Stimulated activated CD8-positive, alpha-beta memory T cell treated with anti-CD3 and anti-CD28 coated beads, Interleukin-7, amount 100 ng/mL, for 1 hour (primary cell): ENCODE measurements around the gene LYPLAL1.
"Not testable (repeated sequence)": the region's sequence is repeated elsewhere in the genome, so short reads cannot be mapped to it uniquely, and the experiment has no call there.

Experiments
- DNase-seq, 2 donors: peaks; one replicate each; pipeline ENCODE4 v3.0.0-alpha.2; 2020; ENCODE audit warnings: low read depth in 2 of 2

The LYPLAL1 gene

DNA sequence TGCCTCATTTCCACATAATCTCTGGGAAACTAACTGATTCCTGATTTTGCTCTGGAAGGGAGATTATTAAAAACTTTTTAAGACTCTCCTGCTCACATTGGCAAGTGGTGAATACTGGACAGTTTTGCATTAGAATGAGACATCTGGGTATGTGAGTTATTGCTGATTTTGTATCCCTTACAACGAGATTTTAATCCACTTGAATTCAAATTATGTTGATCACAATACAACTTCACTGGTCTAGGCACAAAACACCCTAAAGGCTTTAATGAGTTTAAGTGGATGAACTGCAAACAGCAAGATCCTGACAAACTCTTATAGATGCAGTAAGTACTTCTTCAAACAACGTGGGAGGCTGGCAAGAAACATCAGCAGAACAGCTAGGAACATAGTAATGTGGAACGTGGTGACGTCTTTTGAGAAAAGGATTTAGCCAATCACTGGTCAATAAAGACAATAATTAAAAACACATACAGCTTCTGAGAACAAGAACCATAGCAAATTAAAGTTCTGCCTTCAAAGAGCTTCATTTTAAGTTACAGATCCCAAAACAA, 10.2 kb upstream of the LYPLAL1 start:
- no peak for DNase-seq

DNA sequence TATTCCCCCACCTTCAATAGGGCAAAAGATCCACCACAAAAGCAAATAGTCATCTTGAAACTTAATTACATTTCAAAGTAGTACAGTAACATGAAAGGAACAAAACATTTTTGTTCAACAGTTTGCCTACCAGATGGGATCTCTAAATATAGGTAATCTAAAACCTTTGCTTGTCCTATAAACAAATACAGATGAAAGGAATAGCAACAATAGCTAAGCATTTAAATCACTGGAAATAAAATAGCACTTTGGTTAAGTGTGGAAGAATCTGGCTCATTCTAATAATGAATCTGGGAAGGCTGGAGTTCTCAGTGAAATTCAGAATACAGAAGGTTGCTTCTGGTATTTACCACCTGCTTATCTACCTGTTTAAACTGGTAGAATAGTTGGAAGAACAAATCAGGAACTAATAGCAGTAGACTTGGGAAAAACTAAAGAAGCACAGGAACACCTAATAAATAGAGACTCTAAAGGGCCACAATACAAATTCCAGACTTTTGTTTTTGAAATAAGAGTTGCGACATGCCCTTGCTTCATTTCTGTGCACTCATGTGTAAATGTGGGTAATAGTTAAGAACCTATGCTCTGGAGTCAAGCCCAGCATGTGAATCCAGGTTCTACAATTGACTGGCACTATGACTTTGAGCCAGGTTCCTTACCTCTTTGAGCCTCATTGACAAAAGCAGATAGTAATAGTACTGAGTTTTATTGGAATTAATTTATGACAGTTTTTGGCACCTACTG, 2.3 kb upstream of the LYPLAL1 start:
- DNase-seq = no peak

DNA sequence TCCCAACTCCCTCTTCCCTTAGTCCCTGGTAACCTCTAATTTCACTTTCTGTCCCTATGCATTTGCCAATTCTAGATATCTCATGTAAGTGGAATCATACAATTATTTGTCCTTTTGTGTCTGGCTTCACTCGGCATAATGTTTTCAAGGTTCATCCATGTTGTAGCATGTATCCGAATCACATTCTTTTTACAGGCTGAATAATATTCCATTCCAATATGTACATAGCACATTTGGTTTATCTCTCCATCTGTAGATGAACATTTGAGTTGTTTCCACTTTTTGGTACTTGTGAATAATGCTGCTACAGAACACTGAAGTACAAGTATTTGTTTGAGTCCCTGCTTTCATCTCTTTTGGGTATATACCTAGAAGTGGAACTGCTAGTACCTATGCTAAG, 857 bp upstream of the LYPLAL1 start:
- DNase-seq = no peak

DNA sequence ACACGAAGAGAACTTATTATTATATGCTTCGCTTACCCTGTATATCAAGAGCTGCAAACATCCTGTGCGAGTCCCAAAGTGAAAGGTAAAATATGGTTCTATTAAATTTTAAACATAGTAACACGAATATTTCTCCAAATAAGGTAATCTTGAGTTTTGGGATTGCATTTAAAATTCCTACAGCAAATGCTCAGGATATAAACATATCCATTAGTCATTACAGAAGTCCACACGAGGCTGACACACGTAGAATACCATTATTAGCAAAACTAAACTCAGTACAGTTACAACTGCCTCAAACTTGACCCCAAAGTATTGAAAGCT, 282 bp upstream of the LYPLAL1 start:
- DNase-seq = no peak

DNA sequence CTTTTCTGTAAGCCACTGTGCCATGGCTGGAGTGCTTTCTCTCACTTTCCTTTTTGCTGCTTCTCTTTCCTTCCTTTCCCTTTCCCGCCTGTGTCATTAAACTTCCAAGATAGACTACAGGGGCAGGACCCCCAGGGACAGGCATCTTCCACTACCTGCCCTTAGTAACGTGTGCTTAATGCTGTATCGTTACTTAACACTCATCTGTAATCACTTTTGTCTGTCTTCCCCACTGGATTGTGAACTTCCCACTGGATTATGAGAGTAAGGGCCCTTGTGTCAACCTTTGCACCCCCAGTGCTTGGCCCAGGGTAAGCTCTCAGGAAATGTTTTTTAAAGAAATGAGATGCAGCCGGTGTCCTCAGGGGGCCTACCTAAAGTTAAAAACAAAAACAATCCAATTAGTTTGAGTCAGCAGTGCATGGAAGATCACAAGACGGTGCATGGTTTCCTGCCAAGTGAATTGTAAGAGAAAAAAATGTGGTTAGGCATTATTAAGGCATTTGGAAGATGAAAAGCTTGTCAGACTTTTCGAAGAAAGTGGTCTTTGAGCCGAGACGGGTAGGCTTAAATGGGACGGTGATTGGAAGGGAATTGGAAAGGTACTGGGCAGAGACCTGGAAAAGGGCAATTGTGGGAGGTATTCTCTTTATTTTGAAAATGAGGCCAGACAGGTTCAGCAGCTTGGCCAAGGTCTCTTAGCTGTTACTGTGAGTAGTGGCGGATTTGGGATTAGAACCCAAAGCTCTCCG, 958 bp downstream of the LYPLAL1 start:
- DNase-seq = no peak

DNA sequence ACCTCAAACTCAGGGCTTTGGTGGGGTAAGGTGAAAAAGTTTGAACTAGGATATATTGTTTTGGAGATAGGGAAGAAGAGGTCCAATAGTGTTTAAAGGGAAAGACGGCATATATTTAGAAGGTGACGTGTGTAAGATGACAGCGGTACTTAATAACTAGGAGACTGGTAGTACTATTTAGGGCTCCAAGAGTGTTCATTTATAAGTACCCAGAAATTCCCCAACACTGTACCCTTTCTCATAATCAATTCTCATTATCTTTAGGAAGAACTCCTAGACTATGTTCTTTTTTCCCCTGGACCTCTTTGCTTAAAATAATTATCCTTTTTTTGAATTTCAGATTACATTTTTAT, 1.5 kb downstream of the LYPLAL1 start:
- DNase-seq = no peak

DNA sequence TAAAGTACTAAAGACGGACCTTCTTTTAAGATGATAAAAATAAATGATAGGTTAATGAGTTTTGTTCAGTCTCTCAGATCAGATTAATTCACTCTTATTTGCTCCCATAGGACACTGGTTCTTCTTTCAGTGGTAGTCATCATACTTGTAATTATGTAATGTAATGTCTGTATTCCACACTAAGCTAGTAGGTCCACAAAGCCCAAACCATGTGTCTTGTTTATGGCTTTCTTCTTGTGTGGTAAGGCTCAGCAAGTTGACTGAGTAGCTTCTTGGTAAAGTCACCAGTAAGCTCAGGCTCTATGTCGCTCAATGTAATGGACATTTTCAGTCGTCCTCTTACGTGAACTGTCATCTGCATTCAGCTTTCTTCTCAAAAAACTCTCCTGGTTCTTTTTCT, 2.5 kb downstream of the LYPLAL1 start:
- no peak for DNase-seq

DNA sequence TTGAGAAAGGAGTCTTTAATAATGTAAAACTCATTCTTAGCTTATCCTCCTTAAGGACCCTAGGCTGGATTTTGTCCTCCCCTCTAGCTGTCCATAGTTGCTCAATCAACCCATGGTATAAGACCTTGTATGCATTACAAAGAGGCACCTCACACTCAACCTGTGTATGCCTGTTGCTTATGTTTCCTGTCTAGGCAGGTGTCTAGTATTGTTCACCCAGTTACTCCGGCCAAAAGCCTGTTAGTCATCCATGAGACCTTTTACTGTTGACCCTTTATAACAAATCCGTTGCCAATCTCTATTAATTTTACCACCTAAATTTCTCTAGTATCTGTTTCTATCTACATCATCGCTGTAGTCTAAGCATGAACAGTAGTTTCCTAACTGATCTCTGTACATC, 3.7 kb downstream of the LYPLAL1 start:
- no peak for DNase-seq

DNA sequence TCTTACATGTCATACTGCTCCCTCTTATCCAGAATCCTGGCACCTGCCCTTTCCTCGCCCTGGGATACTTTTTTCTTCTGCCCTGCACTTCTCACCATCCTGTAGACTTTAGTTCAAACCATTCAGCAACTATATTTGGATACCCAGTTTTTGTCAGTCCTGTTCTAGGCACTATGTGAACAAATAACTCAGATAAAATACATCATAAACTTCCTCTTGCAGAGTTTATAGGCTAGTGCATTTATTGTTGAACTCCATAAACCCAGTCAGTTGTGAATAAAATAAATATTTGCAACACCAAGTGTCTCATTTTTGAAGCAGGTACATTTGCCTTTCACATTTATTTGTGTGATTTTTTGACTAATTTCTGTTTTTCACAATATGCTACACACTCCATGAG, 4.3 kb downstream of the LYPLAL1 start:
- no peak for DNase-seq

DNA sequence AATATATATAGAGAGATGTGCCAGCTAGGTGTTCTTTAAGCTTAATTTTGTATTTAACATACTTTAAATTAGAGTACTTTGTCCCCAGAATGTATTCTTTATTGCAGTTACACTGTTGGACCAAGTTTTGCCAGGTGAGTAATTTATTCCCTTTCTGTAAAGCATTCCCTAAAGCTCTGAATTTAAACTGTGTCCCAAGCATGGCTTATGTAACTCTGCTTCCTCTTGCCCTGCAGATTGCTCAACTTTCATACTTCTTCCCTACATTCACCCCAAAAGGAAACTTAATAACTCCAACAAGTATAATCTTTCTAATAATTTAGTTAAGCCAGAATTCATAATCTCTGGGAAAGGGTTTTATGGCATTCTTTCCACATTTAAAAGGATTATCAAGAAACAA, 5.6 kb downstream of the LYPLAL1 start:
- no peak for DNase-seq

DNA sequence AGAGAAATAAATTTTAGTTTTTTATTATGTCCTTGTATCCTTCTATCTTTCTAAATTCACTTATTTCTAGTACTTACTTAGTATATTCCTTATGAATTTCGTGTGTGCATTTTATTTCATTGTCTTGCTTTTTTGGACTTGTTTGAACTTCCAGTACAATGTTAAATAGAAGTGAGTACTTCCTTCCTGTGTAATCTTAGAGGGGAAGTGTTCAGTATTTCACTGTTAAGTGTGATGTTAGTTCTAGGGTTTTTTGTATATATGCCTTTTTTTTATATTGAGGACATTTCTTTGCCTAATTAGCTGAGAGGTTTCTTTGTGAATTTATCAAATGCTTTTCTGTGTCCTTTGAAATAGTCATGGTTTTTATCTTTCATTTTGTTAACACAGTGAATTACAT, 10.7 kb downstream of the LYPLAL1 start:
- no peak for DNase-seq

DNA sequence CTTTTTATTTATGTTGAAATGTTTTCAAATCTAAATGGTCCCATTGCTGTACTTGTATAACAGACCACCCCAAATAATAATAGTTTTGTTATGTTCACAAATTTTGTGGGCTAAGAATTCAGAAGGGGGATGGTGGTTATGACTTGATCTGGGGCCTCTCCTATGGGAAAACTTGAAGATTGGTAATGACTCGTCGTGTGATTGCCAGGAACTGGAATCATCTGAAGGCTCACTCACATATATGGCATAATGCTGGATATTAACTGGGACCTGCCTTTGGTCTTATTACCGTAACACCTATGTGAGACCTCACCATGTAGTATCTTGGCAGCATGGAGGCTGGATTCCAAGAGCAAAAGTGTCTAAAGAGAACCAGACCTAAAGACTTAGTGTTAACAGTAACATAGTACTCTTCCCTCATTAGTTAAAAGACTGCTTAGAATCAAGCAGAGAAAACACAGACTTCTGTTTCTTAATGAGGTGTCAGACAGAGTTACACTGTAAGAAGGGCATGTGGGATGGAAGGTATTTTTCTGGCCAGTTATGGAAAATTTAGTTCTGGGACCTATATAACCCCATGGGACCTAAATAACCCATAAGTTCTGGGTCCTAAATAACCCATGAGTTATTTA, 11.9 kb downstream of the LYPLAL1 start:
- DNase-seq = no peak

DNA sequence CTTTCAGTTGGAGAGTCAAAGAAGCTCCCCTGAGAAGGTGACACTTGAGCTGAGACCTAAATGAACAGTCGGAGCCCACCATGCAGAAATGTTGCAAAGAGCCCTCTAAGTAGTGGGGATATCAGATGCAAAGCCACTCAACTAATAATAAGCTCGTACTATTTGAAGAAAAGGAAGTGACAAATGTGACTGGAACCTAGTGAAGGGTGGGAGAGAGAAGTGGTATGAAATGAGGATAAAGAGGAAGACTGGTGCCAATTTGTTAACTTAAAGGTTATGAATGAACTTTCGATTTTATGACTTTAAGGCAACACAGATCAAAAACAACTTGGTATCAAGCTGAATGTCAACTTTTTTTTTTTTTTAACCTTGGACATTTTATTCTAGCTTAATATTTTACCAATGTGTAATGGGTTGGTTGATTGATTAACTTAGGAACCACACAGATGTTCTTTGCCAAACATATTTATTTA, 14.7 kb downstream of the LYPLAL1 start:
- no peak for DNase-seq

DNA sequence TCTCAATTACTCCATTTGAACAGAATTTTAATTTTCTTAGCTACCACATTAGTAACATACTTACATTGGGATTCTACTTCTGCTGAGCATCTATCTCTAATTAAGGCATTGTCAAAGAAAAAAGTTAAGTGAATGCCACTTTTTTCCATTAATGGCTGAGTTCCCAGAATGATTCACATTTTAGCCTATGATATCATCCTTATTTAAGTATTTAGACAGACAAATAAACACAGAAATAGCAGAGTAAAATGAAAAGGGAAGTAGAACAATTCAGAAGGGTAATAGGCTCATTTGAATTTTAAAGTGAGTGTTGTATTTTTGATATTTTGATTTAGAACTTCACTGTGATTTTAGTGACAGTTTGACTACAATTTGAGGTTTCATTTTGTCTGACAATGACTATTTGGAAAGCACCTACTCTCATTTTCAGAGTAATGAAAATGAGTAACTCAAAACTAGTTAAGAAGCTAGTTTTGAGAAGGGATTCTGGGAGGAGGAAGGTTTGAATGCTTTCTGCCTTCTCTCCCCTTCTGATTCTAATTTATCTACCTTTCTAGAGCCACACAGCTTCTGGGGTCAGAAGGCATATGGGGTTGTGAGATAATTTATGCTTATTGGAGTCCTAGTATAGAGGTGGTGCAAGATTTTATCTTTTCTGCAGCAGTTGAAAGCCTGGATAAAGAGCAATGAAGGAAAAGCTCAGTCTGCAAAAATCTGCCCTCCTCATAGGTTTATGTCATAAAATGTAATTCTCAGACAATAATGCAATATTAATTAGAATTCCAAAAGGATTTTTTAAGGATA, 15.5 kb downstream of the LYPLAL1 start:
- no peak for DNase-seq

DNA sequence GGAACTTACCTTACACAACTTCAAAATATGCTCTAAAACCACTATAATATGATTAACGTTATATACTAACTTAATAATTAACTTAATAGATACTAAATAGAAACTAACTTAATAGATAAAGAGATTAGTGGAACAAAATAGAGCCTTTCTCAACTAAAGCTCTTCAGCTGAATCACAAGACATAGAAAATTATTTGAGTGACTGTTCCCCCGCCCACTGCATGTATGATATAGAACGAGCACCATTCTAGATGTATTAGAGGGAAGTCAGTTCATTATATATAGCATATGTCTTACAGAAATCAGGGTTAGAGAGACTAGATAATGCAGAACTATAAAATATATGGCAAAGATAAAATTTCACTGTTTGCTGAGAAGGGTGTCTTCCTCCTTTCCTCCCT, 16.3 kb downstream of the LYPLAL1 start:
- DNase-seq = no peak

DNA sequence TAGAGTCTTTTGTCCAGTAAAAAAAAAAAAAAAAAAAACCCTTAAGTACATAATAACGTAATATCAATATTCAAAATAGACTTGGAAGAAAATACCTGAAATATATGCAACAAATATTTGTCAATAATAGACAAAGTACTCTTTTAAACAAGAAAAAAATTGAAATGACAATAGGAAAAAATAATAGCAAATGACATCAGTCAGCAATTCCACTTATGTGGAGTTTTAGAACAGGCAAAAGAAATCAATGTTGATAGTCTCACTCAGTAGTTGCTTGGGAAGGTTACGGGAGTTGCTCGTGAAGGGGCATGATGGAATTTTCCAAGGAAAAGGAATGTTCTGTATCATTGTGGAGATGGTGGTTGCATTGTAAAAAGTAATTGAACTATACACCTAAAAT, 16.9 kb downstream of the LYPLAL1 start:
- DNase-seq = no peak

DNA sequence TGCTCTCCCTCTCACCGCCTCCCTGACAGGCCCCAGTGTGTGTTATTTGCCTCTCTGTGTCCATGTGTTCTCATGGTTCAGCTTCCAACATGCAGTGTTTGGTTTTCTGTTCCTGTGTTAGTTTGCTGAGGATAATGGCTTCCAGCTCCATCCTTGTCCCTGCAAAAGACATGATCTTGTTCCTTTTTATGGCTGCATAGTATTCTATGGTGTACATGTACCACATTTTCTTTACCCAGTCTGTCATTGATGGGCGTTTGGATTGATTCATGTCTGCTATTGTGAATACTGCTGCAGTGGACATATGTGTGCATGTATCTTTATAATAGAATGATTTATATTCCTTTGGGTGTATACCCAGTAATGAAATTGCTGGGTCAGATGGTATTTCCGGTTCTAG, 22.2 kb downstream of the LYPLAL1 start:
- DNase-seq = not testable (repeated sequence)

DNA sequence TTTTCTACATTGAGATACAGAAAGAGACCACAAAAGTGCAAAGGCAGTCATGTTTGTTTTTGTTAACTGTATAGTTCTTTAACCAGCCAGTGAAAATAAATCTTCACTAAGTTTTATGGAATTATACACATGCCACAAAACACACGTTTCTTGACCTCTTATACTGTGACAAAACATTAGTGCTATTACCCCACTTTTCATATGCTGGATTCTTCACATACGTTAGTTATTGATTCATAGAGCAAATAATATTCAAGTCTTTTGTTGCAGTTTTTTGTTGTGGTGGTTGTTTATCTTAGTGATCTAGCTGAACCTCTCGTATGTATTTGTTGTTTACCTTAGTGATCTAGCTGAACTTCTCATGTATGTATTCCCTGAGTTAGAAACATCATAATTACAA, 28.0 kb downstream of the LYPLAL1 start:
- DNase-seq = no peak

DNA sequence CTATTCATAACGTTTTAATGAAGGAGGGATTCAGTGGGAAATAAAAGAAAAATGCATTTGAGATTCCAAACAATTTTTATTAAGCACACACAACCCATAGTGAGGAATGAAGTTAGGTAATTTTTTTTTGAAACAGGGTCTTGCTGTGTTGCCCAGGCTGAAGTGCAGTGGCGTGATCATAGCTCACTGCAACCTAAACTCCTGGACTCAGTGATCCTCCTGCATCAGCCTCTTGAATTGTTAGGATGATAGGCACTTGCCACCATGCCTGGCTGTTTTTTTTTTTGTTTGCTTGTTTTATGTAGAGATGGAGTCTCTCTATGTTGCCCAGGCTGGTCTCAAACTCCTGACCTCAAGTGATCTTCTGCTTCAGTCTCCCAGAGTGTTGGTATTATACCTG, 28.9 kb downstream of the LYPLAL1 start:
- DNase-seq = no peak

DNA sequence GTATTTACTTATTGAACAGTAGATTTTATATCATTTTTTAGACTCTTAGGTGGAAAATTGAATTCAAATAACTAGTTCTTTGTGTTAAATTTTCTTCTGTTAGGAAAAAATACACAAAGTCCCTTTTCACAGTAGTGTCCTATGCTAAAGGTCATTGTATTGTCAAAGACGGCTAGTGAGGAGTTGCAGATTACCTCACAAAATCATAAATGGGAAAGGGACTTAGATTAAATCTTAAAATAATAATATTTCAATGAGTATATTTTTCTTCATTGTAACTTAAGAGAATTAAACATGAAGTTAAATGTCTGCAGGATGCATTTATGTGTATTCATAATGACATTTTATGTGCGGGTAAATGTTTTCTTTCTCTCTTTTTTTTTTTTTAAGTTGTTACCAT, 32.7 kb downstream of the LYPLAL1 start:
- no peak for DNase-seq

DNA sequence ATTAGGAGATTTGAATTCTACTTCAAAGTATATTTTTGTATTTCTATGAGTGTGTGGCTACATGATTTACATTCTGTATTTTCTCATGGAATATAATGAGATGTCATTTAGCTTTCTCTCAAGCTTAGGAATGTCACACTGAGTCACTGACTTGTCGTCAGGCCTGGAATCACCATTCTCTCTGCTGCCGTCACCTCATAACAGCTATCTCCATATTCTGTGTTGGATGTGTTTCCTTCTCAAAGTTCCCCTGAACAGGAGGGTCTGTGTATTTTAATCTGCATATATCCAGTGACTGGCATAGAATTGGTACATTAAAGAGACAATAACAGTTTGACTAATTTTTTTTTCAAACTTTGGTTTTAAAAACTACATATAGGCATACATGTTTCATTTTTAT, 35.9 kb downstream of the LYPLAL1 start:
- no peak for DNase-seq

DNA sequence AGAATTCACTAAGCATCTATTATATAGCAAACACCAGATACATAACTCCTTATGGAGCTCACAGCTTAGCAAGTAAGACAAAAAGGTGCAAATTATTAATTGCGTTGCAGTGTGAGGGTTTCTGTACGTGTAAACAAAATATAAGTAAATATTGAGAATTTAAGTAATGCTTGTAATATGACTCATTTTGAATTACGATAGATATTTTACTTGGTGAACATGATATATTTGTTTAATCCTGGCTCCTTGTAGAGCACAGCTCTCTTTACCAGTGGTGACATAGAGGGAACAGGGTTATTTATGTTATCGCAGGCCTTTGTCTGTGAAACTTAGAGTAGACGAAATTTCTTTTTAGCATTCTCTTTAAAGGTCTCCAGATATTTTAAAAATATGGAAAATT, 36.4 kb downstream of the LYPLAL1 start:
- no peak for DNase-seq
